ENCODE data around the gene ARRDC1. TPM values are rescaled to one million over a fixed set of nuclear protein-coding genes. Genes with fewer than 3 reads are reported as not detected.
A peak's percentile ranks its signal among the peaks of the same experiment; 100 is the strongest.
"Not testable (repeated sequence)": the region's sequence is repeated elsewhere in the genome, so short reads cannot be mapped to it uniquely, and the experiment has no call there.

ARRDC1 gene
- total RNA-seq, 2 donors from 2014 or later = 69.1 to 97.2 TPM

- H3K27ac ChIP-seq = no peak overlapping the region
- H3K36me3 ChIP-seq = no peaks in the 10 kb centered on the region
- no peak overlapping the region for H3K4me3 ChIP-seq
- intact Hi-C loops (cut with DNase I) = no loop called here
- H3K9me3 ChIP-seq = no peaks in the 10 kb centered on the region
- no peaks in the 10 kb centered on the region for H3K27me3 ChIP-seq
- H3K4me1 ChIP-seq = peaks cover 10% of the 10 kb centered on the region
- H3K9ac ChIP-seq (ENCODE audit: low read depth in 2 of 2, low read length in 2 of 2) = no peak overlapping the region
- TF ChIP-seq, protein P1, sequence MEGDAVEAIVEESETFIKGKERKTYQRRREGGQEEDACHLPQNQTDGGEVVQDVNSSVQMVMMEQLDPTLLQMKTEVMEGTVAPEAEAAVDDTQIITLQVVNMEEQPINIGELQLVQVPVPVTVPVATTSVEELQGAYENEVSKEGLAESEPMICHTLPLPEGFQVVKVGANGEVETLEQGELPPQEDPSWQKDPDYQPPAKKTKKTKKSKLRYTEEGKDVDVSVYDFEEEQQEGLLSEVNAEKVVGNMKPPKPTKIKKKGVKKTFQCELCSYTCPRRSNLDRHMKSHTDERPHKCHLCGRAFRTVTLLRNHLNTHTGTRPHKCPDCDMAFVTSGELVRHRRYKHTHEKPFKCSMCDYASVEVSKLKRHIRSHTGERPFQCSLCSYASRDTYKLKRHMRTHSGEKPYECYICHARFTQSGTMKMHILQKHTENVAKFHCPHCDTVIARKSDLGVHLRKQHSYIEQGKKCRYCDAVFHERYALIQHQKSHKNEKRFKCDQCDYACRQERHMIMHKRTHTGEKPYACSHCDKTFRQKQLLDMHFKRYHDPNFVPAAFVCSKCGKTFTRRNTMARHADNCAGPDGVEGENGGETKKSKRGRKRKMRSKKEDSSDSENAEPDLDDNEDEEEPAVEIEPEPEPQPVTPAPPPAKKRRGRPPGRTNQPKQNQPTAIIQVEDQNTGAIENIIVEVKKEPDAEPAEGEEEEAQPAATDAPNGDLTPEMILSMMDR (IDR thresholded peaks at IDR 0.05) = no peak
- DNase-seq = no peak
Measured at GRCh38 chr9:137593176-137593575, 12.3 kb upstream of the ARRDC1 start.

- H3K4me3 ChIP-seq; intact Hi-C loops (cut with DNase I); H3K4me1 ChIP-seq; H3K9ac ChIP-seq (ENCODE audit: low read depth in 2 of 2, low read length in 2 of 2); H3K9me3 ChIP-seq; H3K36me3 ChIP-seq; DNase-seq; H3K27ac ChIP-seq; H3K27me3 ChIP-seq: not testable (repeated sequence)
Measured at GRCh38 chr9:137596577-137596976, 8.9 kb upstream of the ARRDC1 start.

DNA sequence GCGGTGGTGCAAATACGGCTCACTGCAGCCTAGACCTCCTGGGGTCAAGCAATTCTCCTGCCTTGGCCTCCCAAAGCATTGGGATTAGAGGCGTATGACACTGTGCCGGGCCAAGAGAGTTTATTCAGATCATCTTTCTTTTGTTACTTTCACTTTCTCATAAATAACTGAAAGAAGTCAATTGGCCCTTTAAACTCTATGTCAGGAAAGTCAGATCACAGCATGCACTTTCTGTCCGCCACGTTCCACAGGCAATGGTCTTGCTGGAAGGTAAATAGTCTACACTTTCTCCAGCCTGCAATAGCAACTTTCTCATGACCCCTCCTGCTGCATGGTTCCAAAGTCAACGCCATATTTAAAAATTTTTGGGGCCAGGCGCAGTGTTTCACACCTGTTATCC is 6.5 kb upstream of the ARRDC1 start:
- no peak overlapping the region for H3K27ac ChIP-seq
- intact Hi-C loops (cut with DNase I) = no loop called here
- TF ChIP-seq, protein P1 (IDR thresholded peaks at IDR 0.05) = no peak
- H3K27me3 ChIP-seq = no peaks in the 10 kb centered on the region
- no peaks in the 10 kb centered on the region for H3K4me1 ChIP-seq
- DNase-seq = no peak
- H3K36me3 ChIP-seq = no peaks in the 10 kb centered on the region
- no peak overlapping the region for H3K4me3 ChIP-seq
- H3K9me3 ChIP-seq = no peaks in the 10 kb centered on the region
- H3K9ac ChIP-seq (ENCODE audit: low read depth in 2 of 2, low read length in 2 of 2) = no peak overlapping the region

DNA sequence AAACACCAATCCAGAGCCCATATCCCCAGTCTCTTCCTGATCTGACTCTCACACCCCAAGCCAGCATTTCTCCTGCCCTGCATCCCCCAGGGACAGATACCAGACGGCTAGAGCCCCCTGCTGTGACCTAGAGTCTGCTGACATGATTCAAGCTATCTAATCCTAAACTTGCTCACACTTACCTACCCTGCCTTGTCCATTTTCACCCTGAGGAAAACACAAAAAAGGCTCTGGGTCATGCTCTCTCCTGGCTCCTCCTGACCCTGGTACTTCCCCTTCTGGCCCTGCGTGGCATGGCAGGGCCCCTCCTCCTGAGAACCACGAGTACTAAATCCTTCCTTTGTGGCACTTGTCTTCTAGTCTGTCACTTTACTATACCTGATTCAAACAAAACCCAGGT is 2.8 kb upstream of the ARRDC1 start:
- no peaks in the 10 kb centered on the region for H3K36me3 ChIP-seq
- H3K9ac ChIP-seq (ENCODE audit: low read depth in 2 of 2, low read length in 2 of 2) = no peak overlapping the region
- intact Hi-C loops (cut with DNase I) = no loop called here
- H3K9me3 ChIP-seq = no peaks in the 10 kb centered on the region
- H3K4me3 ChIP-seq = no peak overlapping the region
- H3K27ac ChIP-seq = no peak overlapping the region
- DNase-seq = no peak
- peaks cover 9% of the 10 kb centered on the region for H3K4me1 ChIP-seq
- H3K27me3 ChIP-seq = no peaks in the 10 kb centered on the region
- TF ChIP-seq, protein P1 (IDR thresholded peaks at IDR 0.05) = no peak

- TF ChIP-seq, protein P1 (IDR thresholded peaks at IDR 0.05) = no peak
- Histone ChIP-seq H3K27me3 (no peaks in the 10 kb centered on the region), H3K36me3 (no peaks in the 10 kb centered on the region), H3K9me3 (no peaks in the 10 kb centered on the region), H3K4me1 (peaks cover 15% of the 10 kb centered on the region), H3K4me3 (no peak overlapping the region), H3K27ac (no peak overlapping the region), H3K9ac (ENCODE audit: low read depth in 2 of 2, low read length in 2 of 2) (no peak overlapping the region)
- intact Hi-C loops (cut with DNase I) = no loop called here
- DNase-seq = no peak
Measured at GRCh38 chr9:137603879-137604278, 1.6 kb upstream of the ARRDC1 start.

DNA sequence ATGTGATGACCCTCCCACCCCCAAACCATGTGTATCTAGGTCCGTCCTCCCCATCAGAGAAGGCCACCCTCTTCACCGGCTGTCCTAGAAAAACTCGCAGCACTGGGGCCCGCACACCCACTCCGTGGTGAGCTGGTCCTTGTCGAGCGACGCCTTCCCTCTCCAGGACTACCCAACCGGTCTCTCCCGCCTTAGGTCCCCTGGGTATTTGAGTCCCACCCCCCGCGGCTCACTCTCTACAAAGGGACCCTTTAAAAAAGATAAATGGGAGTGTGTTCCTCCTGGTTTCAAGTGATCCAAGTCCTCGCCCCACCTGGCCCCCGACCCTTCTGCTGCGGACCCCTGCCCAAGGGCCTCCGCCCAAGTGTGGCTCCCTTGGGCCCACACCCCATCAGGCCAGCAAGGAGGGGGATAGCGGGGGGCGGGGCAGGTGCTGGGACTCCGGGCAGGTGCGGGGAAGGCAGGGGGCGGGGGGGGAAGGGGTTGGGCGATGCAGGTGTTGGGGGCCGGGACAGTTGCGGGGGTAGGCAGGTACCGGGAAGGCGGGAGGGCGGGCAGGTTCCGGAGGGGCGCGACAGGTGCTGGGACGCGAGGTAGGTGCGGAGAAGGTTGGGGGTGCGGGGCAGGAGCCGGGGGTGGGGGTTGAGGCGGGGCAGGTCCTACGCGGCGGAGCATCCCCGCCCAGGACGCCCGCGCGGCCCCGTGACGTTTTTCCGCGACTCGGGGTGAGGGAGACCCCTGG is 970 bp upstream of the ARRDC1 start:
- Histone ChIP-seq H3K27me3 (no peaks in the 10 kb centered on the region), H3K9me3 (no peaks in the 10 kb centered on the region), H3K27ac (peak overlapping the region; percentile 36), H3K36me3 (no peaks in the 10 kb centered on the region), H3K9ac (ENCODE audit: low read depth in 2 of 2, low read length in 2 of 2) (no peak overlapping the region), H3K4me1 (peaks cover 15% of the 10 kb centered on the region), H3K4me3 (peak overlapping the region; percentile 49)
- DNase-seq = no peak
- TF ChIP-seq, protein P1 (IDR thresholded peaks at IDR 0.05) = no peak
- intact Hi-C loops (cut with DNase I) = no loop called here

Data from colonic mucosa (tissue), 4 donors.